Activated CD4-positive, alpha-beta memory T cell treated with anti-CD3 and anti-CD28 coated beads, Interleukin-2, amount 10 ng/mL, durations not matched to agents 7 days and 5 days (primary cell): ENCODE data around the gene CHRM4. TPM values are rescaled to one million over a fixed set of nuclear protein-coding genes. Genes with fewer than 3 reads are reported as not detected.

ENCODE experiments used
- CTCF ChIA-PET: fragments of 350-600 bp; sonication (Branson Sonifier 250); formaldehyde crosslinking; loops from one replicate; lab custom pipeline; 2021; ENCODE audit warnings: antibody characterized with exemption, inconsistent platforms; lab: Charles Lee
- POLR2A ChIA-PET: fragments of 350-600 bp; sonication (Branson Sonifier 250); formaldehyde crosslinking; loops from one replicate; lab custom pipeline; 2021; ENCODE audit warnings: antibody characterized with exemption; lab: Charles Lee
- DNase-seq: peaks from one replicate; pipeline ENCODE4 v3.0.0-alpha.2; 2020
- H3K27ac Mint-ChIP-seq: one replicate; pipeline ENCODE4 v1.8.0; 2021; ENCODE audit warnings: mild to moderate bottlenecking, mixed read lengths
- H3K27me3 Mint-ChIP-seq: one replicate; pipeline ENCODE4 v1.8.0; 2021; ENCODE audit warnings: mixed read lengths
- H3K36me3 Mint-ChIP-seq: one replicate; pipeline ENCODE4 v1.8.0; 2021; ENCODE audit warnings: low read depth, mixed read lengths
- H3K4me1 Mint-ChIP-seq: one replicate; pipeline ENCODE4 v1.8.0; 2021; ENCODE audit warnings: mixed read lengths
- H3K4me3 Mint-ChIP-seq: one replicate; pipeline ENCODE4 v1.8.0; 2021; ENCODE audit warnings: mild to moderate bottlenecking, mixed read lengths
- H3K9me3 Mint-ChIP-seq: one replicate; pipeline ENCODE4 v1.8.0; 2021; ENCODE audit warnings: mixed read lengths
- total RNA-seq, 2 experiments: library from RNA; stranded (reverse); gene quantifications; one replicate each; pipeline ENCODE4 v1.2.3, GENCODE V29; 2021

The CHRM4 gene
- total RNA-seq = under 1 TPM; 0.30 to 0.38 TPM

- ChIA-PET POLR2A (interaction anchor here (1.8 kb wide), 1 partner anchor 43 kb away, joined by 5 read pairs; no protein-coding TSS in a partner anchor), CTCF (interaction anchor here (0.6 to 1.5 kb wide), 7 partner anchors 8 to 139 kb away, joined by 3 to 4 read pairs (median 3); no protein-coding TSS in a partner anchor)
- H3K4me1 Mint-ChIP-seq = peaks cover 38% of the 10 kb centered on the region
- no peaks in the 10 kb centered on the region for H3K9me3 Mint-ChIP-seq
- peak within 1 kb of the TSS; percentile 51 for H3K4me3 Mint-ChIP-seq
- no peaks in the 10 kb centered on the region for H3K36me3 Mint-ChIP-seq
- no peak within 1 kb of the TSS for H3K27ac Mint-ChIP-seq
- peak; percentile 27 for DNase-seq
- peaks cover 50% of the 10 kb centered on the region for H3K27me3 Mint-ChIP-seq
These were observed at the start of gene CHRM4 for GRCh38 chr11:46391578-46392420. CHRM4 (minus strand) TSS chr11:46391776; CDS start chr11:46386557, 5,219 bp downstream.

- Mint-ChIP-seq H3K27ac (no peak overlapping the region), H3K9me3 (no peaks in the 10 kb centered on the region), H3K4me1 (no peaks in the 10 kb centered on the region), H3K27me3 (no peaks in the 10 kb centered on the region), H3K4me3 (no peak overlapping the region), H3K36me3 (peaks cover 23% of the 10 kb centered on the region)
- ChIA-PET CTCF (no interaction called here), POLR2A (no interaction called here)
- DNase-seq = no peak
These were observed 46.6 kb upstream of the CHRM4 start for GRCh38 chr11:46438211-46438610.

GRCh38 chr11:46437122-46437689 is 45.6 kb upstream of the CHRM4 start:
- POLR2A ChIA-PET = no interaction called here
- CTCF ChIA-PET = interaction anchor here (1.0 kb wide), 1 partner anchor 16 kb away, joined by 3 read pairs; no protein-coding TSS in a partner anchor
- H3K27ac Mint-ChIP-seq = no peak overlapping the region

GRCh38 chr11:46436113-46436512 is 44.5 kb upstream of the CHRM4 start:
- no peak for DNase-seq
- H3K9me3 Mint-ChIP-seq = no peaks in the 10 kb centered on the region
- peaks cover 25% of the 10 kb centered on the region for H3K36me3 Mint-ChIP-seq
- H3K27me3 Mint-ChIP-seq = no peaks in the 10 kb centered on the region
- no peak overlapping the region for H3K4me3 Mint-ChIP-seq
- no peak overlapping the region for H3K27ac Mint-ChIP-seq
- H3K4me1 Mint-ChIP-seq = no peaks in the 10 kb centered on the region
- ChIA-PET CTCF (no interaction called here), POLR2A (no interaction called here)

More at GRCh38 chr11:46437122-46437689, 45.6 kb upstream of the CHRM4 start:
- Mint-ChIP-seq H3K9me3 (no peaks in the 10 kb centered on the region), H3K36me3 (peaks cover 21% of the 10 kb centered on the region), H3K4me3 (no peak overlapping the region), H3K27me3 (no peaks in the 10 kb centered on the region), H3K4me1 (no peaks in the 10 kb centered on the region)
- DNase-seq = no peak

GRCh38 chr11:46435679-46436078 is 44.1 kb upstream of the CHRM4 start:
- POLR2A ChIA-PET = no interaction called here
- H3K36me3 Mint-ChIP-seq = peaks cover 22% of the 10 kb centered on the region
- H3K27ac Mint-ChIP-seq = no peak overlapping the region
- no peak overlapping the region for H3K4me3 Mint-ChIP-seq
- CTCF ChIA-PET = no interaction called here
- no peaks in the 10 kb centered on the region for H3K9me3 Mint-ChIP-seq
- no peaks in the 10 kb centered on the region for H3K4me1 Mint-ChIP-seq
- DNase-seq = no peak
- H3K27me3 Mint-ChIP-seq = no peaks in the 10 kb centered on the region

GRCh38 chr11:46431211-46431610 is 39.6 kb upstream of the CHRM4 start:
- no peaks in the 10 kb centered on the region for H3K9me3 Mint-ChIP-seq
- peaks cover 24% of the 10 kb centered on the region for H3K36me3 Mint-ChIP-seq
- no peak overlapping the region for H3K27ac Mint-ChIP-seq
- no peaks in the 10 kb centered on the region for H3K4me1 Mint-ChIP-seq
- DNase-seq = no peak
- no peak overlapping the region for H3K4me3 Mint-ChIP-seq
- ChIA-PET CTCF (interaction anchor here (0.5 kb wide), 1 partner anchor 422 kb away, joined by 3 read pairs; no protein-coding TSS in a partner anchor), POLR2A (no interaction called here)
- H3K27me3 Mint-ChIP-seq = no peaks in the 10 kb centered on the region

GRCh38 chr11:46429717-46430116 is 38.1 kb upstream of the CHRM4 start:
- no peak overlapping the region for H3K27ac Mint-ChIP-seq
- CTCF ChIA-PET = no interaction called here
- POLR2A ChIA-PET = no interaction called here
- no peaks in the 10 kb centered on the region for H3K9me3 Mint-ChIP-seq
- no peak for DNase-seq
- H3K4me3 Mint-ChIP-seq = no peak overlapping the region
- H3K4me1 Mint-ChIP-seq = no peaks in the 10 kb centered on the region
- H3K36me3 Mint-ChIP-seq = peaks cover 24% of the 10 kb centered on the region
- no peaks in the 10 kb centered on the region for H3K27me3 Mint-ChIP-seq

- H3K27me3 Mint-ChIP-seq = no peaks in the 10 kb centered on the region
- H3K9me3 Mint-ChIP-seq = no peaks in the 10 kb centered on the region
- peaks cover 13% of the 10 kb centered on the region for H3K36me3 Mint-ChIP-seq
- POLR2A ChIA-PET = no interaction called here
- no peak for DNase-seq
- CTCF ChIA-PET = no interaction called here
- no peak overlapping the region for H3K27ac Mint-ChIP-seq
- no peak overlapping the region for H3K4me3 Mint-ChIP-seq
- no peaks in the 10 kb centered on the region for H3K4me1 Mint-ChIP-seq
These were observed 35.8 kb upstream of the CHRM4 start for GRCh38 chr11:46427364-46427763.

GRCh38 chr11:46426233-46426991 is 34.8 kb upstream of the CHRM4 start:
- no peak overlapping the region for H3K27ac Mint-ChIP-seq
- DNase-seq = no peak
- no peak overlapping the region for H3K4me3 Mint-ChIP-seq
- ChIA-PET POLR2A (no interaction called here), CTCF (no interaction called here)
- H3K27me3 Mint-ChIP-seq = no peaks in the 10 kb centered on the region
- H3K4me1 Mint-ChIP-seq = no peaks in the 10 kb centered on the region
- no peaks in the 10 kb centered on the region for H3K9me3 Mint-ChIP-seq
- peaks cover 8% of the 10 kb centered on the region for H3K36me3 Mint-ChIP-seq

- no peak overlapping the region for H3K4me3 Mint-ChIP-seq
- ChIA-PET CTCF (no interaction called here), POLR2A (no interaction called here)
- no peaks in the 10 kb centered on the region for H3K27me3 Mint-ChIP-seq
- H3K4me1 Mint-ChIP-seq = no peaks in the 10 kb centered on the region
- H3K27ac Mint-ChIP-seq = no peak overlapping the region
- peaks cover under 1% of the 10 kb centered on the region for H3K36me3 Mint-ChIP-seq
- DNase-seq = no peak
- no peaks in the 10 kb centered on the region for H3K9me3 Mint-ChIP-seq
These were observed 31.0 kb upstream of the CHRM4 start for GRCh38 chr11:46422588-46422987.

- H3K4me1 Mint-ChIP-seq = no peaks in the 10 kb centered on the region
- H3K4me3 Mint-ChIP-seq = no peak overlapping the region
- ChIA-PET POLR2A (no interaction called here), CTCF (interaction anchor here (0.8 kb wide), 1 partner anchor 15 kb away, joined by 3 read pairs; no protein-coding TSS in a partner anchor)
- H3K27ac Mint-ChIP-seq = no peak overlapping the region
- H3K36me3 Mint-ChIP-seq = peaks cover 6% of the 10 kb centered on the region
- H3K27me3 Mint-ChIP-seq = no peaks in the 10 kb centered on the region
- no peaks in the 10 kb centered on the region for H3K9me3 Mint-ChIP-seq
- DNase-seq = no peak
These were observed 29.8 kb upstream of the CHRM4 start for GRCh38 chr11:46421257-46421880.

- ChIA-PET CTCF (interaction anchor here (0.8 kb wide), 1 partner anchor 16 kb away, joined by 3 read pairs; no protein-coding TSS in a partner anchor), POLR2A (no interaction called here)
- no peak for DNase-seq
- Mint-ChIP-seq H3K27ac (no peak overlapping the region), H3K4me3 (no peak overlapping the region), H3K4me1 (no peaks in the 10 kb centered on the region), H3K27me3 (no peaks in the 10 kb centered on the region), H3K36me3 (peaks cover 10% of the 10 kb centered on the region), H3K9me3 (no peaks in the 10 kb centered on the region)
These were observed 28.9 kb upstream of the CHRM4 start for GRCh38 chr11:46420513-46420912.
